GM15510 (cell line): ENCODE data around the gene CYB5A.

Experiments used
- POLR2A ChIP-seq: IDR thresholded peaks from 3 replicates; pipeline ENCODE4 v1.6.1; 2011; ENCODE audit warnings: borderline replicate concordance; ENCODE audit not compliant: insufficient read length; ENCODE audit errors: extremely low read depth

Gene CYB5A

DNA sequence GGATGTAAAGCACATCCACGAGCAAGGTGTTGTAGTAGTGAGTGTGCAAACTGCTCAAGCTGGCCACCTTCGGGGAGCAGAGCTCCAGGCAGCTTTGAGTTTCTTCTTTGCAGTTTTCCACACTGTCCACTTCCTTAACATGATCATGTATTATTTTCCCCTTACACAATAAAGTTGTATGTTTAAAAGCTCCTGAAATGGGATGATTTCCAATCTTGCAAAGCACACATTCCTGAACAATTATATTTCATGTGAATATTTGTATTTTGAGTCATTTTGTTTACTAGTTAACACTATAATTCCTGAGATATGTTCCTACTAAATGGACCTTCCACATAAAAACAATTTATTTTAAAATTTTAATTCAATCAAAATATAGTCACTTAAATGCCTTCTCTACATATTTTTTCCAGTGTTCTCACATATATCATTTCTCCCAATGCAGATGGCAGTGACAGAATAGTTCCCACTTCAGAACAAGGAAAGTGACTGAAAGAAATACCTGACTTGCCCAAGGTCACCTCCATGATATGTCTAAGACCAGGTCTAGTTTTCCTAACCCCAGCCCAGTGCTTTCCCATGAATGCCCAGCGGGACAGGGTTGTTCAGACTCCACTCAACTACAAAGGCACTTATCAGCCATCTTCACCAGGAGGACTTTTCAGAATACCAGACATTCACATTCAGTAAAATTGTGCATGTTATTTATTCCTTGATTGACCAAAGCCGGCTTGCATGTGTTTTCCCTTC is 5.5 kb downstream of the CYB5A start:
- no peak for TF ChIP-seq POLR2A

DNA sequence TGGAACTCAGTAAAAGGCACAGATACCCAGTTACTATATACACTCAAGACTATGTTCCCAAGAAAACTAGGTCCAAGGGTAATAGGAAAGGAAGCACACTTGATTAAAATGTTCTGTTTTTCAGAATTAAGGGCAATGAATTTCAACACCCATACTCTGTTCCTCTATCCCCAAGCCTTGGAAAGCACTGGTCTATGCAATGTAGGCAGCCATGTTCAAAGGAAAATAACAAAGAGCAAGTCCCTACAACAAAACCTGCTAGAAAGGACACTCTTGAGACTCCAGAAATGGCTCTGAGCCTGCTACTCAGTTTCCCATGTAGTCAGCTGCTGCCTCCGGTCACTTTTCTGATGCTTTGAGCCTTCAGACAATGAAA is 6.8 kb downstream of the CYB5A start:
- TF ChIP-seq POLR2A = no peak

DNA sequence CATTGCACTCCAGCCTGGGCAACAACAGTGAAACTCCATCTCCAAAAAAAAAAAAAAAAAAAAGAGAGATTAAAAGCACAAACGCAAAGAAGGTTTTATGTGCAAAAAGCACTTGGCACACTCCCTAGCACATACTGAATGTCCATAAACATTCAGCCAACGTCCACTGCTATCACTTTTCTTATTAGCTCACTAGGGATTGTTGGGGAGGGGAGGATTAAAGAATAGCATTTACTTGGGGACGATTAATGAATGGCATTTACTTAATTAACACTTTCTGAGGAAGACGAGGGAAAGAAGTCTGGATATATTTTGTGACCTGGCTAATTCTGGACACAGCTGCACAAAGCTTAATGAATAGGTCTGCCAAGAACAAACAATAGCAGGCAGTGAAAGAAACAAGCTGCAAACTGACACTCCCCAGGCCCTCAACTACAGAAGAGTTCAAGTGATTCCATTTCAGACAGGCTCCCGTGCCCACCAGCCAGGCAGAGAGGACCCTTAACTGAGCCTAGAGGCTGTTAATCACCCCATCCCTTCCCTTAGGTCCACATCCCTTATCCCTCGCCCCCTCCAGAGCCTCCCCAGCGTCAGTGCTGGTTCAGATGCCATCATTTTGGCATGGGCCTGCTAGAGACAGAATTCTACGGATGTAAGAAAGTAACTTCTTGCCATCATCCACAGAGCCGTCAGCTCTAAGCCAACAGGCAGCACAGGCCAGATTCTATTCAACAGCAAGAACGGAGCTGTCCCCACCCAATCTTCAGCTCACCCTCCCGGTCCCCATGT is 7.4 kb downstream of the CYB5A start:
- no peak for TF ChIP-seq POLR2A

GRCh38 chr18:74283646-74284045 is 8.1 kb downstream of the CYB5A start:
- no peak for TF ChIP-seq POLR2A

- TF ChIP-seq POLR2A = no peak
These were observed 8.8 kb downstream of the CYB5A start for GRCh38 chr18:74282755-74283554.

DNA sequence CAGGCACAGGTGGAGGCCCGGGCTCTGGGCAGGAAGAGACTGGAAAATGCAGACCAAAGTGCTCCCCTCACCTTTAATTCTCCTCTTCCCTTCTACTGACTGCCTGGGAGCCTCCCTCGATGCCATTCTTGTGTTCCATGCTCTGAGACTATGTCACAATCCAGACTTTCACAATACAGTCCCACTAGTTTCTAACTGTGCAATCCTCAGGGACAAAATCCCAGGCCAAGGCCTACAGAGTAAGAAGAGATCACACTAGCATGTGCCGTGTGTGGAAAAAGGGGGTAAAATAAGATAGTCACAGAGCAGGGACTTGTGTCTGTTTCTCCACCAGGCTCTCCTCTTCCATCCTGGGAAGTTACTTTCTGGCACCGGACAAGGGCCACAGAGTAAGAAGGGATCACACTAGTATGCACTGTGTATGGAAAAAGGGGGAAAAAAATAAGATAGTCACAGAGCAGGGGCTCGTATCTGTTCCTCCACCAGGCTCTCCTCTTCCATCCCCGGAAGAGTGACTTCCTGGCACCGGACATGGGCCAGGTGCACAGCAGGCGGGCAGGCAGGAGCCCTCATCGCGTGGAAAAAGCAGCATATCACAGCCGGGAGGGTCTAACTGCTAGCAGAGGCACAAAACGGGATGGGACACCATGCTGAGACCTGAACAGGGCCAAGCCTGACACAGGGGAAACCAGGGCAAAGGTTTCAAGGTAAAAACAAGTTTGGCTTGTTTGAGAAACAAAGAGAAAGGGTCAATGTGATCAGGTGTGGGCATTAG is 9.6 kb downstream of the CYB5A start:
- TF ChIP-seq POLR2A = no peak

- no peak for TF ChIP-seq POLR2A
These were observed 10.5 kb downstream of the CYB5A start for GRCh38 chr18:74281011-74281979.

DNA sequence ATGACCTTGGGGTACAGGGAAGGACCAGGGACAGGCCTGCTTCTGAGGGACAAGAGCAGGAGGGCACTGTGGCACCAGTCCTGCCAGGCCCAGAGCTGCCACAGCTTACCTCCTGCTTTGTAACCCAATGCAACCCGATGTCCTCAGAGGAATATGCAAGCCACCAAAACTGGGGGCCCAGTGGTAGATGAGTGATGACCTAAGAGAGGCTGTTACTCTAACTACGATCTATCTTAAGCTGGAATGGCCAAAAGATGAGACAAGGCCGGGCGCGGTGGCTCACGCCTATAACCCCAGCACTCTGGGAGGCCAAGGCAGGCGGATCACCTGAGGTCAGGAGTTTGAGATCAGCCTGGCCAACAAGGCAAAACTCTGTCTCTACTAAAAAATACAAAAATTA is 12.8 kb downstream of the CYB5A start:
- TF ChIP-seq POLR2A = no peak

- TF ChIP-seq POLR2A = no peak
These were observed 13.7 kb downstream of the CYB5A start for GRCh38 chr18:74278058-74278457.

- no peak for TF ChIP-seq POLR2A
These were observed 14.5 kb downstream of the CYB5A start for GRCh38 chr18:74277296-74277695.

DNA sequence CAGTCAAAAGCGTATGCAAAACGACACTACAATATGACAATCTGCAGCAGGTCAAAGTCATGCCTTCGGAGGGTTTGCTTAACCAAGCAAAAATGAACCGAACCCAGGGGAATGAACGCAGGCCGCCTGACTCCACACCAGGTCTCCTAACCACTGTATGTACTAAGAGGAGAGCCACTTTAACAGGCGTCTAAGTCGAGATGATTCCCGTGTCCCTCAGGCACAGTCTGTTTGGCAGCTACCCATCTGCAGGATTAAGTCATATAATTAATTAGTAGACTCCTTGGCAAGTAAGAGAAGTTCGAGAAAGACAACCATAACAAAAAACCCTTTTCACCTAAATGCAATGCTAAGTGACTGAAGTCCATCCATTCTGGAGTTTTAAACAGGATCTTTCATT is 15.2 kb downstream of the CYB5A start:
- TF ChIP-seq POLR2A = no peak

DNA sequence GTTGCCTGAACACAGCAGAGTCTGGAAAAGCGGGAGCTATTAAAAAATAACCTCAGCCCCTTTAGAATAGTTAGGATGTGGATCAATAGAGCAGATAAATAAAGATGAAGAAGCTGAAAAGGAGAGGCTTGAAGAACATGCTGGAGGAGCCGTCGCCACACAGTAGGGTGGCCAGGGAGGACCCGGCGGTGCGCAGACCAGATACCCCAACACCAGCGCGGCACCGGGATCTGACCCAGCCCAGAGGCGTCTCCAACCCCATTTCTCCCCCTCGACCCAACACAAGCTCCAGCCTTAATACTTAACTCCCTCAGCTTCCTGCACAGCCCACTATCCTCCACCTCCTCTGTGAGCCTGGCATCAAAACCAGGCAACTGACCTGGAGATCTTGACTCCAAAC is 16.0 kb downstream of the CYB5A start:
- TF ChIP-seq POLR2A = no peak

DNA sequence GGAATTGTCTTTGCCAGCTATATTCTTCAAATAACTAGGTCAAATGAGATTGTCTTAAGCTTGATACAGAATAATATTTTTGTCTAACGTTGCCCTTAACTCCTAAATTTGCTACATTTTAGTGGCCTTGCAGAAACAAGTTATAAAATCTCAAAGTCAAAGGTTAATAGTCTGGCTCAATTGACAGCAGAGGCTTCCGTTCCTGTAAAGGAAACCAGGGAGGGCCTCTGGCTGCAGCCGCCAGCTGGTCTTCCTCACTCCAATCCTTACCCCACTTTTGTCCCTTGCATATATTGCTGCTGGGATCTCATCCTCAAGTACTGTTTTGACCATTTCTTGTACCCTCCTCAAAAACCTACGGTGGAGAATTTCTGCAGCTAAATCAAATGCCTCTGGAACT is 17.1 kb downstream of the CYB5A start:
- TF ChIP-seq POLR2A = no peak
